Measurements from ENCODE around the gene FOS.
"Not testable (repeated sequence)": the region's sequence is repeated elsewhere in the genome, so short reads cannot be mapped to it uniquely, and the experiment has no call there.

Gene FOS

DNA sequence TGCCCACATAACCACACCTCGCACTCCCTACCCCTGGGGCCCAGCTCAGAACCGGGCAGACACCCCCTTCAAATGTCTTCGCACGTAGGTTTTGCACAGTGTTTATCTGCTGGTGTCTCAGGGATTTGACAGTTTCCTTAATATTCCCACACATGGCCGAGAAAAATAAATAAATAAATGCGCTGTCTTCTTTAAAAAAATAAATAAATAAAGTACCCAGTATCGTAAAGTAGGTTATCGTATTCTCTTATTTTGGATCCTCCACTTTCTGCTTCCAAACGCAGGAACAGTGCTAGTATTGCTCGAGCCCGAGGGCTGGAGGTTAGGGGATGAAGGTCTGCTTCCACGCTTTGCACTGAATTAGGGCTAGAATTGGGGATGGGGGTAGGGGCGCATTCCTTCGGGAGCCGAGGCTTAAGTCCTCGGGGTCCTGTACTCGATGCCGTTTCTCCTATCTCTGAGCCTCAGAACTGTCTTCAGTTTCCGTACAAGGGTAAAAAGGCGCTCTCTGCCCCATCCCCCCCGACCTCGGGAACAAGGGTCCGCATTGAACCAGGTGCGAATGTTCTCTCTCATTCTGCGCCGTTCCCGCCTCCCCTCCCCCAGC is 710 bp upstream of the FOS start:
- DNase-seq, result no peak

DNA sequence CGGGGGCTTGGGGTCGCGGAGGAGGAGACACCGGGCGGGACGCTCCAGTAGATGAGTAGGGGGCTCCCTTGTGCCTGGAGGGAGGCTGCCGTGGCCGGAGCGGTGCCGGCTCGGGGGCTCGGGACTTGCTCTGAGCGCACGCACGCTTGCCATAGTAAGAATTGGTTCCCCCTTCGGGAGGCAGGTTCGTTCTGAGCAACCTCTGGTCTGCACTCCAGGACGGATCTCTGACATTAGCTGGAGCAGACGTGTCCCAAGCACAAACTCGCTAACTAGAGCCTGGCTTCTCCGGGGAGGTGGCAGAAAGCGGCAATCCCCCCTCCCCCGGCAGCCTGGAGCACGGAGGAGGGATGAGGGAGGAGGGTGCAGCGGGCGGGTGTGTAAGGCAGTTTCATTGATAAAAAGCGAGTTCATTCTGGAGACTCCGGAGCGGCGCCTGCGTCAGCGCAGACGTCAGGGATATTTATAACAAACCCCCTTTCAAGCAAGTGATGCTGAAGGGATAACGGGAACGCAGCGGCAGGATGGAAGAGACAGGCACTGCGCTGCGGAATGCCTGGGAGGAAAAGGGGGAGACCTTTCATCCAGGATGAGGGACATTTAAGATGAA is 630 bp downstream of the FOS start:
- peak; percentile 66 for DNase-seq

DNA sequence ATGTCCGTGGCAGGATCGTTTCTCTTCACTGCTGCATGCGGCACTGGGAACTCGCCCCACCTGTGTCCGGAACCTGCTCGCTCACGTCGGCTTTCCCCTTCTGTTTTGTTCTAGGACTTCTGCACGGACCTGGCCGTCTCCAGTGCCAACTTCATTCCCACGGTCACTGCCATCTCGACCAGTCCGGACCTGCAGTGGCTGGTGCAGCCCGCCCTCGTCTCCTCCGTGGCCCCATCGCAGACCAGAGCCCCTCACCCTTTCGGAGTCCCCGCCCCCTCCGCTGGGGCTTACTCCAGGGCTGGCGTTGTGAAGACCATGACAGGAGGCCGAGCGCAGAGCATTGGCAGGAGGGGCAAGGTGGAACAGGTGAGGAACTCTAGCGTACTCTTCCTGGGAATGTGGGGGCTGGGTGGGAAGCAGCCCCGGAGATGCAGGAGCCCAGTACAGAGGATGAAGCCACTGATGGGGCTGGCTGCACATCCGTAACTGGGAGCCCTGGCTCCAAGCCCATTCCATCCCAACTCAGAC is 1.2 kb downstream of the FOS start:
- DNase-seq, result no peak

DNA sequence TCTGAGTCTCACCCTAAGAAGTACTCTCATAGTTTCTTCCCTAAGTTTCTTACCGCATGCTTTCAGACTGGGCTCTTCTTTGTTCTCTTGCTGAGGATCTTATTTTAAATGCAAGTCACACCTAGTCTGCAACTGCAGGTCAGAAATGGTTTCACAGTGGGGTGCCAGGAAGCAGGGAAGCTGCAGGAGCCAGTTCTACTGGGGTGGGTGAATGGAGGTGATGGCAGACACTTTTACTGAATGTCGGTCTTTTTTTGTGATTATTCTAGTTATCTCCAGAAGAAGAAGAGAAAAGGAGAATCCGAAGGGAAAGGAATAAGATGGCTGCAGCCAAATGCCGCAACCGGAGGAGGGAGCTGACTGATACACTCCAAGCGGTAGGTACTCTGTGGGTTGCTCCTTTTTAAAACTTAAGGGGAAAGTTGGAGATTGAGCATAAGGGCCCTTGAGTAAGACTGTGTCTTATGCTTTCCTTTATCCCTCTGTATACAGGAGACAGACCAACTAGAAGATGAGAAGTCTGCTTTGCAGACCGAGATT is 1.7 kb downstream of the FOS start:
- DNase-seq, result no peak

DNA sequence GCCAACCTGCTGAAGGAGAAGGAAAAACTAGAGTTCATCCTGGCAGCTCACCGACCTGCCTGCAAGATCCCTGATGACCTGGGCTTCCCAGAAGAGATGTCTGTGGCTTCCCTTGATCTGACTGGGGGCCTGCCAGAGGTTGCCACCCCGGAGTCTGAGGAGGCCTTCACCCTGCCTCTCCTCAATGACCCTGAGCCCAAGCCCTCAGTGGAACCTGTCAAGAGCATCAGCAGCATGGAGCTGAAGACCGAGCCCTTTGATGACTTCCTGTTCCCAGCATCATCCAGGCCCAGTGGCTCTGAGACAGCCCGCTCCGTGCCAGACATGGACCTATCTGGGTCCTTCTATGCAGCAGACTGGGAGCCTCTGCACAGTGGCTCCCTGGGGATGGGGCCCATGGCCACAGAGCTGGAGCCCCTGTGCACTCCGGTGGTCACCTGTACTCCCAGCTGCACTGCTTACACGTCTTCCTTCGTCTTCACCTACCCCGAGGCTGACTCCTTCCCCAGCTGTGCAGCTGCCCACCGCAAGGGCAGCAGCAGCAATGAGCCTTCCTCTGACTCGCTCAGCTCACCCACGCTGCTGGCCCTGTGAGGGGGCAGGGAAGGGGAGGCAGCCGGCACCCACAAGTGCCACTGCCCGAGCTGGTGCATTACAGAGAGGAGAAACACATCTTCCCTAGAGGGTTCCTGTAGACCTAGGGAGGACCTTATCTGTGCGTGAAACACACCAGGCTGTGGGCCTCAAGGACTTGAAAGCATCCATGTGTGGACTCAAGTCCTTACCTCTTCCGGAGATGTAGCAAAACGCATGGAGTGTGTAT is 2.4 kb downstream of the FOS start:
- DNase-seq, result no peak

DNA sequence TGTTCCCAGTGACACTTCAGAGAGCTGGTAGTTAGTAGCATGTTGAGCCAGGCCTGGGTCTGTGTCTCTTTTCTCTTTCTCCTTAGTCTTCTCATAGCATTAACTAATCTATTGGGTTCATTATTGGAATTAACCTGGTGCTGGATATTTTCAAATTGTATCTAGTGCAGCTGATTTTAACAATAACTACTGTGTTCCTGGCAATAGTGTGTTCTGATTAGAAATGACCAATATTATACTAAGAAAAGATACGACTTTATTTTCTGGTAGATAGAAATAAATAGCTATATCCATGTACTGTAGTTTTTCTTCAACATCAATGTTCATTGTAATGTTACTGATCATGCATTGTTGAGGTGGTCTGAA is 3.0 kb downstream of the FOS start:
- DNase-seq, result no peak

DNA sequence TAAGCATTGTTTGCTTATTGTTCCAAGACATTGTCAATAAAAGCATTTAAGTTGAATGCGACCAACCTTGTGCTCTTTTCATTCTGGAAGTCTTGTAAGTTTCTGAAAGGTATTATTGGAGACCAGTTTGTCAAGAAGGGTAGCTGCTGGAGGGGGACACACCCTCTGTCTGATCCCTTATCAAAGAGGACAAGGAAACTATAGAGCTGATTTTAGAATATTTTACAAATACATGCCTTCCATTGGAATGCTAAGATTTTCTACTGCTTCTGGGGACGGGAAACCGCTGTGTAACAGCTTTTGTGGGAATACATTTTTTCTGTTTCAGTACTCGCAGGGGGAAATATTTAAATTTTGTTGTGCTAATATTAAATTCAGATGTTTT is 3.5 kb downstream of the FOS start:
- no peak for DNase-seq

DNA sequence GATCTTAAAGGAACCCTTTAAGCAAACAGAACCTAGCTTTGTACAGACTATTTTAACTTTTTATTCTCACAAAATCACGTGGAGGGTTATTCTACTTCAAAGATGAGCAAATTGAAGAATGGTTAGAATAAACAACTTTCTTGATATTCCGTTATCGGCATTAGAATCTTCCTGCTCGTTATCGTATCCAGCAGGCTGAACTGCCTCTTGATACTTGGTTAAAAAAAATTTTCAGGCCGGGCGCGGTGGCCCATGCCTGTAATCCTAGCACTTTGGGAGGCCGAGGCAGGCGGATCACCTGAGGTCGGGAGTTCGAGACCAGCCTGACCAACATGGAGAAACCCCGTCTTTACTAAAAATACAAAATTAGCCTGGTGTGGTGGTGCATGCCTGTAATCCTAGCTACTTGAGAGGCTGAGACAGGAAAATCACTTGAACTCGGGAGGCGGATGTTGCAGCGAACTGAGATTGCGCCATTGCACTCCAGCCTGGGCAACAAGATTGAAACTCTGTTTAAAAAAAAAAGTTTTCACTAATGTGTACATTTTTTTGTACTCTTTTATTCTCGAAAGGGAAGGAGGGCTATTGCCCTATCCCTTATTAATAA is 4.0 kb downstream of the FOS start:
- not testable (repeated sequence) for DNase-seq

DNA sequence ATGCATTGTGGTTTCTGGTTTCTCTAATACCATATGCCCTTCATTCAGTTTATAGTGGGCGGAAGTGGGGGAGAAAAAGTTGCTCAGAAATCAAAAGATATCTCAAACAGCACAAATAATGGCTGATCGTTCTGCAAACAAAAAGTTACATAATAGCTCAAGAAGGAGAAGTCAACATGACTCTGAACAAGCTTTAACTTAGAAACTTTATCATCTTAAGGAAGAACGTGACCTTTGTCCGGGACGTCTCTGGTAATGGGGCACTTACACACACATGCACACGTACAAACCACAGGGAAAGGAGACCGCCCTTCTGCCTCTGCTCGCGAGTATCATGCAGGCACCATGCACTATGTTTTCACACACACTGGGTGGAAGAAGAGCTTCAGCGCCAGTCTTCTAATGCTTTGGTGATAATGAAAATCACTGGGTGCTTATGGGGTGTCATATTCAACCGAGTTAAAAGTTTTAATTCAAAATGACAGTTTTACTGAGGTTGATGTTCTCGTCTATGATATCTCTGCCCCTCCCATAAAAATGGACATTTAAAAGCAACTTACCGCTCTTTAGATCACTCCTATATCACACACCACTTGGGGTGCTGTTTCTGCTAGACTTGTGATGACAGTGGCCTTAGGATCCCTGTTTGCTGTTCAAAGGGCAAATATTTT is 4.7 kb downstream of the FOS start:
- no peak for DNase-seq

DNA sequence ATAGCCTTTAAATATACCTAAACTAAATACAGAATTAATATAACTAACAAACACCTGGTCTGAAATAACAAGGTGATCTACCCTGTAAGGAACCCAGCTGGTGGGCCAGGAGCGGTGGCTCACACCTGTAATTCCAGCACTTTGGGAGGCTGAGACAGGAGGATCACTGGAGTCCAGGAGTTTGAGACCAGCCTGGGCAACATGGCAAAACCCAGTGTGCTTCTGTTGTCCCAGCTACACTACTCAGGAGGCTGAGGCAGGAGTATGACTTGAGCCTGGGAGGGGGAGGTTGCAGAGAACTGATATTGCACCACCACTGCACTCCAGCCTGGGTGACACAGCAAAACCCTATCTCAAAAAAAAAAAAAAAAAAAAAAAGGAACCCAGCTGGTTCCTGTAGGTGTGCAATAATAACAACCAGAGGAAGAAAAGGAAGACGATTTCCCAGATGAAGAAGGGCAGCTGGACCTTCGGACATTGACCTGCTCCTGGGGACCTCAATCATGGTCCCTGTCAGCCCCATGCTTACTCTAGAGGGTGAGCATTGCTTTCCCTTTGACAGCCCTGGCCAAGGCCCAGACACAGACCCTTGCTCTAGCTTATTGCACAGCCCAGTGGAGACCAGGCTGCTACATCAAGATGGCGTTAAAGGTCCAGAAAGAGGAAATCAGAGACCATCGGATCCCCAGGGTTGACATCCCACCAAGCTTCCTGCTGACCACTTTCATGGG is 5.4 kb downstream of the FOS start:
- DNase-seq, result no peak

DNA sequence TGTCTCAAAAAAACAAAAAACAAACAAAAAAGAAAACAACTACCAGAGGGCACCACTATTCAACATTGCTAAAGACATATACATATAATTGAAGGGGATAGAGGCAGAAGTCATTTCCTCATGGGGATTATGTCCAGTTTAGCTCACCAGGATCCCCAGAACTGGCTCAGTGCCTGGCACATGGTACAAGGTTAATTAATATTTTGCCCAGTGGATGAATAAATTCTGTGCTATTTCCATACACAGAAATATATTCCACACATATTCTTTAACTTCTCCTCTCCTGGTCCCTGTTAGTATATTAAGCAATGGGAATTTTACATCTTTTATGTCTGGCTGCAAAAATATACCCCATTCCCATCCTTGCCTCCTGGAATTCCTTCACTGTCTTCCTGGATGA is 6.7 kb downstream of the FOS start:
- DNase-seq, result no peak

DNA sequence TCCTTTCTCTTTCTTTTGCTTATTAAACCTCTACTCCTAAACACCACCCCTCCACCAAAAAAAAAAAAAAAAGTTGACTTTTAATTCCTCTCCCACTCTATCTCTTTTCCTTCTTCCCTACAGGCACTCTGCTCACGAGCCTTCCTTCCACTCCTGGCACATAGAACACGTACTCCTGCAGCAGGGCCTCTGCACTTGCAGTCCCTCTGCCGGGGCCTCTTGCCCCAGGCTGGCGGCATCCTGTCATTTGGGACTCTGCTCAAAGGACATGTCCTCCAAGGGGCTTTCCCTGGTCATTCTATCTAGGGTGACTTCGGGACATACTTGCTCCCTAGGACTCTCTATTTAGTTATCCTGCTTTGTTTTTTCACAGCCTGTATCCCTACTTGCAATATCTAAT is 7.7 kb downstream of the FOS start:
- no peak for DNase-seq

DNA sequence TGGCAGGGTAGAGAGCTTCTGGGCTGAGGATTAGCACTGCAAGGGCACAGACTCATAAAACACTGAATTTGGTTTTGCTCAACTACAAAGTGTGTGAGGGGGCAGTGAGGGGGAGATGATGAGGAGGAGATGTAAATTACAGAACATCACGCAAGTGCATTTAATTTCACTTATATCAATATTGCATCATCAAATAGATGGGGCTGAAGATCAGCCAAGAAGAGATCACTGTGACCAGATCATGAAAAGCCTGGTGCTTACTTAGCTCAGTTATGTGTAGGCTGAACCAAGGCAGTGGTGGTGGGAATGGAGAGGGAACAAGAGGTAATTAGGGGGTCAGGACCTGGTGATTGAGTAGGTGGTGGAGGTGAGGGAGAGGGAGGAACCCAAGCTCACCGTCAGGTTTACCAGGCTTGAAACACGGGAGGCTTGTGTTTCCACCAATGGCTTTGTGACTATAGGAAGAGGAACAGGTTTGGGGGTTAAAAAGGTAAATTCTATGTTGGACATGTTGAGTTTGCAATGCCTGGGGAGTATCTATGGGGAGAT is 11.3 kb downstream of the FOS start:
- DNase-seq, result no peak

DNA sequence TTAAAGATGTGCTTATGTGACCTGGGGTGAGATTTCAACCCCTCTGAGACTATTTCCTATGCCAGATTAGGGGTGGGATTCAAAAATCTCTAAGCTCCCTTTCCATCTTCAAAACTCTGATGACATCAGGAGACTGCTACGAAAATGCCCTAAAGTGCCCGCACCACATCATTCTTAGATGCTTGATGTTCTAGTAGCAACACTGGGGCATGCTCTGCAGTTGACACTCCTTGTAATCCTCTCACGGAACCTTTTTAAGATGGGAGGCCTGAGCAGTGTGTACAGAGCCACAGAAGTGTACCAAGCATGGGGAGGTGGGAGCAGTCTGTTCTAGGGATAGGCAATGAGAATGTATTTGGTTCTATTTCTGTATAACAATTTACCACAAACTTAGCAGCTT is 12.2 kb downstream of the FOS start:
- no peak for DNase-seq

DNA sequence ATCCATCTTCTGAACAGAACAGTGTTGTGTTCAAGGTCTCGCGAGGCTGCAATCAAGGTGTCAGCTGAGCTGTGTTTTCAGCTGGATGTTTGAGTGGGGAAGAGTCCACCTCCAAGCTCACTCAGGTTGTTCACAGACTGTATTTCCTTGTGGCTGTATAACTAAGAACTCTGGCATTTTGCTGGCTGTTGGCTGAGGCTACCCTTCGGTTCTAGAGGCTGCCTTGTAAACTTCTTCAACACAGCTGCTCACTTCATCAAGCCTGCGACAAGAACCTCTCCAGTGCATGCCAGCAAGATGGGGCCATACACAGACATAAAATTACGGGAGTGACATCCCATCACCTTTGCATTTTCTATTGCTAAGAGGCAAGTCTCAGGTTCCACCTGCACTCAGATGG is 12.7 kb downstream of the FOS start:
- DNase-seq, result no peak

DNA sequence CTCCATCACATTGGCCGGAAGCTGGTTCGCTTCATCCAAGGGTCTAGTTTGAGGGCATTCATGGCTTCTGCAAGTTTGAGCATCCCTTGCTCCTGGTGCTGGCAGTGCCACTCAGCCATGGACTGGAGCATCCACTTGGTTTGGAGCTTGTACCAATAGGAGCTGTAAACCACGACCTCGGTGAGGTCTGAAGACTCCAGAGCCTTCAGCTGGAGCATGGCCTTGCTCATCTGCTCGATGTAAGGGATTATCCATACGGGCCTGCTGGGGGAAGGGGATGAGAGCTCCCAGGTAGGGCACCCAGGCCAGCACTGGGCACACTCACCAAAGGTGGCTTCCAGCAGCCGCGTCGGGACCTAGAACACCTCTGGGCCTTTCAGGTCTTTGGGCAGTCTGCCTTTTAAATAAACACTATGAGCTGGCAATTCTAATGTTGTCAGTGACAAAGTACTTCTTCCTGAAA is 13.5 kb downstream of the FOS start:
- no peak for DNase-seq

DNA sequence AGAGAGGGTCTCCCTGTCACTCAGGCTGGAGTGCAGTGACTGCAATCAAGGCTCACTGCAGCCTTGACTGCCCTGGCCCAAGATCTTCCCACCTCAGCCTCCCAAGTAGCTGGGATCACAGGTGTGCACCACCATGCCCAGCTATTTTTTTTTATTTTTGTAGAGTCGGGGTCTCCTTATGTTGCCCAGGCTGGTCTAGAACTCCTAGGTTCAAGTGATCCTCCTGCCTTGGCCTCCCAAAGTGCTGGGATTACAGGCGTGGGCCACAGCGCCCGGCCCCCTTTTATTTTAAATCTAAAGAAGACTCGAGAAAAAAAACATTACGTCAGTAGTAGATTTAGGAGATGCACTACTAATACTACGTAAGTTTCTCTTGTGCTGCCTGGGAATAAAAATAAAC is 14.3 kb downstream of the FOS start:
- no peak for DNase-seq

DNA sequence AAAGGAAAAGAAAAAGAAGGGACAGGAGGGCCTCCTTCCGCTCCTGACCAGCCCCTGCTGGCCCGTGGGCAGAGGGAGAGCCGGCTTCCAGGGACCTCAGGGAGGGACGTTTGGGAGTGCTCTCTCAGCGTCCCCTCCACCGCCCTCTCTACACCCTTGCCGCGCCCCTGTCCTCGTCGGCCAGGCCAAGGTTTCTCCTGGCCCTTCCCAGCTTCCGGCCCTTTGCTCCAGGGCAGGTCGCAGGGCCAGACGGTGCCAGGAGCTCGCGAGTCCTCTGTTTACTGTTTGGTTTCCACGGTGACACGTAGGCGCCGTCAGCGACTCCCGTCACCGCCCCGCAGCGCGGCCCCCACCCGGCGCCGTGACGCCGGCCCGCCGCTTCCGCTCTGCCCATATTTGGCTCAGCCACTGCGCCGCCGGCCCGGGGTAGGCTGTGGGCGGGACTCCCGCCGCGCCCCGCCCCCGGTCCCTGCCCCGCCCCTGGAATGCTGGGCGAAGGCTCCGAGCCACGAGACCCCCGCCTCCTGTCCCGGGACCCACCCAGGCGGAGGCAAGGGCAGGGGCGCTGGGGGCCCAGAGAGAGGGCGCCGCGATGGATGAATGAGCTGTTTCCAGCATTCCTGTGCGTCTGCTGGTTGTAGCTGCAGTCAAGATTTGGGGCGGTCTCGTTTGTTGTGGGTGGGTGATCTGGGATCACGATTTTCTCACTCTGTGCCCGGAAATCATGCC is 15.5 kb downstream of the FOS start:
- peak; percentile 95 for DNase-seq

DNA sequence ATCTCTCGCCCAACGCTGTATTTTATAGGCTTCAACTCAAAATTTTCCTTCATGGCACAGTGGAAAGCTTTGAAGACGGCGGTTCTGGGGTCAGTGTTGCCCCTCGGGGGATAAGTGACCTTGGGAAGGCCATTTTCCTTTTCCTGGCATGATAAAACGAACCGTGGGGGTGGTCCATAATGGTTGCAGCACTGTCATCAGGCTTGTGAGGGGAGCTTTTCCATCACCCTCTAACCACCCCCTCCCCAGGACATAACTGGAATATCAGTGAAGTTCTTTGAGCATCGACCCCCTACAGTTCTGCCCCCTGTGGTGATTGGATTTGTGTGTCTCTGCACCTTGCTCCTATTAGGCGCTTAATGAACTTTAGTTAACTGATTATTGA is 16.0 kb downstream of the FOS start:
- no peak for DNase-seq

DNA sequence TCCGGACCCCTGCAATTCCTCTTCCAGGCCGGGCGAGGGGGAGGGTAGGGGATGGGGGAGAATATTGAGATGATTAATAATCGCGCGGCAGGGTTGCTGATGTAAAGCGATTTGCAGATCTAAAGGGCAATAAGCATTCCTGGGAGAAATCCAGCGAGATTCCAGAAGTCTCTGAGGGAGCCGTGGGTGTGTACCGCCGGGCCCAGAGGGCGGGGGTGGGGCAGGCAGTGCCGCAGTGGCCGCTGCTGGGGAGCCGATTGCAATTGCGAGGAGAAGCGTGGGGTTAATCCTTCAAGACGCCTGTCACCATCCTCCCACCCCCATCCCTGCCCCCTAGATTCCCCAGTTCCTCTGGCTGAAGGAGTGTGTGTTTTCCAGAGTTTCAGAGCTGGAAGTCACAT is 16.4 kb downstream of the FOS start:
- DNase-seq, result peak; percentile 91
